DMS153 treated with DMSO at 0.1 percent for 48 hours (cell line): Measurements from ENCODE around the gene CPAMD8.

Experiments
- DNase-seq: peaks from one replicate; lab custom pipeline; 2025; ENCODE audit not compliant: unreplicated experiment; lab: John Stamatoyannopoulos, UW

CPAMD8 gene

GRCh38 chr19:16849168-16849567 is 177.4 kb downstream of the CPAMD8 start:
- DNase-seq = no peak

DNA sequence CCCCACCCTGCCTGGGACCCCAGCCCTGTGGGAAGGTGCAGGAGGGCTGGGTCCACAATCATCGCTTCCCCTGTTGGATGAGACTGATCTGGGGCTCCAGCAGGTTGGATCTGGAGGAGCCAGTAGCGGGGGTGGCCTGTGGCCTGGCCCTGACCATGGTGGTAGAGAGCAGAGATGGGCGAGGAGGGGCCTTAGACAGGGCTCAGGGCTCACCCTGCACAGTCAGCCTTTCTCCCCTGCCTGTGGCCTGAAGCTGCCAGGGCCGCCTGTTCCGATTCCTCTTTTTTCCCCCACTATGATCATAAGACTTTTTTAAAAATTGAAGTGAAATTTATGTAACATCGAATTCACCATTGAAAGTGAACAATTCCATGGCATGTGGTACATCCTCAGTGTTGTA is 179.2 kb downstream of the CPAMD8 start:
- no peak for DNase-seq

- DNase-seq = no peak
Observed at GRCh38 chr19:16846901-16847300, 179.7 kb downstream of the CPAMD8 start.
